VCaP (cell line): ENCODE results near the gene CNN3.
A peak's percentile ranks its signal among the peaks of the same experiment; 100 is the strongest.

Experiments
- H3K27ac ChIP-seq: fragments of 450-650 bp; 2 replicates; pipeline ENCODE4 v1.5.1; 2017
- CTCF ChIP-seq: fragments of 450-650 bp; conservative IDR thresholded peaks from 2 replicates; pipeline ENCODE4 v1.5.1; 2017; ENCODE audit warnings: mild to moderate bottlenecking, moderate library complexity

Gene CNN3

DNA sequence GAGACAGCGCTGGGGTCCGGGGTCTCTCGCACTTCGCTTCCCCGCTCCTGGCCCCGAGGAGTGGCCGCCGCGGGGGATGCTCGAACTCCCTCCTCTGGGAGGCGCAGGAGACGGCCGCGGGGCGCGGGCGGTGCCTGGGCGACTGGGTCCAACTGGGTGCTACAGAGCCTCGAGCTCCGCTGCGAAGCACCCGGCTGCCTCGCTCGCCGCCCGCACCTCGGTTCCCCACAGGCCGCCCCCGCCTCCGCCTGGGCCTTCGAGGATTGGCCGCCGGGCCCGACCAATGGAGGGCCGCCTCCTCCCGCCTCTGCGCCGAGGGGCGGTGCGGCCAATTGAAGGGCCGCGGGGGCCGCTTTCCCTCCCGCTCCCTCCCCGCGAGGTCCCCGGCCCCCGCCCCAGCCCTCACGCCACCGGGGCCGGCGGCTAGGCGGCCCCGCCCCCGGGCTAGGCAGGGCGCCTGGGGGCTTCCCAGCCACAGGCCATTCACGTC is at the start of gene CNN3:
CNN3 (minus strand) TSS at position 196 of the 490 bp plus-strand sequence. CDS start 216 bp downstream, outside the sequence.
- peak within 1 kb of the TSS; percentile 83 for H3K27ac ChIP-seq
- no peak for TF ChIP-seq CTCF

DNA sequence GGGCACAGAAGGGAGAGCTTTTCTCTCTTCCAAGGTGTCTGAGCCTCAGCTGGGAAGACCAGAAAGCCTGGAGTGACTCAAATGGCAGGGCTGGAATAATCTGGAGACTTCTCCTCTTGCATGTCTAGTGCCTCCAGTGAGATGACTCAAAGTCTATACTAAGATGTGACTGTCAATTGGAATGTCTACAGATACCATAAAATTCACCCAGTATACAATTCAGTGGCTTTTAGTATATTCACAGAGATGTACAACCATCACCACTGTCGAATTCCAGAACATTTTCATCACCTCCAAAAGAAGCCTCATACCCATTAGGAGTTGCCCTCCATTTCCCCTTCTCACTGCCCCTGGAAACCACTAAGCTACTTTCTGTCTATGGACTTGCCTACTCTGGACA is 47.9 kb upstream of the CNN3 start:
- H3K27ac ChIP-seq, result no peak overlapping the region
- no peak for TF ChIP-seq CTCF

GRCh38 chr1:94974241-94974640 is 47.3 kb upstream of the CNN3 start:
- no peak for TF ChIP-seq CTCF
- no peak overlapping the region for H3K27ac ChIP-seq

DNA sequence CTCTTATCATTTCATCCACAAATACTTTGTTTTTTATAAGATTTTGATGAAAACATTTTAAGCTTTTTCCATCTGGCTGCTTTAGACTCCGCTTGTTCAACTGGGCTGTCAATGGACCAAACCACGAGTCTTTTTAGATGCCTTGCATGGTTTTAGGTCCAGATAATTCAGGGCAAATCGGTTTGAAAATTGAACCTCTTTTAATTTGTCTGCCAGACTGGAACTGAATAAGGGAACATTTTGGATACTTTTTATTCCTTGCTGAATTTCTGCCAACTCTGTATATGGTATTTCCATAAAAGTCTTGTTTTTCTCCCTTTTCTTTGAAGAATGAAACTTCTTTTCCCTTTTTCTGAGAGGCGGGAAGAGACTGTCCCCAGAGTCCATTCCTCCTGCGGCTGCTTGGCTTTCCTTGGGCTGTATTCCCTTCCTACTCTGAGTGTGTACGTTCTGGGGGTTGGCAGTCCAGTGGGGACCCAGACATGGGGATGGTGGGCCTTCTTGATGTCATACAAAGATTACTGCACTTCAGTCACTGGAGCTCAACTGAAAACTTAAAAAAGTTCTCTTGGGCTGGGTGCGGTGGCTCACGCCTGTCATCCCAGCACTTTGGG is 46.5 kb upstream of the CNN3 start:
- no peak overlapping the region for H3K27ac ChIP-seq
- no peak for TF ChIP-seq CTCF

GRCh38 chr1:94971491-94971924 is 44.6 kb upstream of the CNN3 start:
- no peak overlapping the region for H3K27ac ChIP-seq

GRCh38 chr1:94970783-94971182 is 43.9 kb upstream of the CNN3 start:
- no peak overlapping the region for H3K27ac ChIP-seq
- TF ChIP-seq CTCF, result no peak

More at GRCh38 chr1:94971491-94971924, 44.6 kb upstream of the CNN3 start:
- no peak for TF ChIP-seq CTCF

DNA sequence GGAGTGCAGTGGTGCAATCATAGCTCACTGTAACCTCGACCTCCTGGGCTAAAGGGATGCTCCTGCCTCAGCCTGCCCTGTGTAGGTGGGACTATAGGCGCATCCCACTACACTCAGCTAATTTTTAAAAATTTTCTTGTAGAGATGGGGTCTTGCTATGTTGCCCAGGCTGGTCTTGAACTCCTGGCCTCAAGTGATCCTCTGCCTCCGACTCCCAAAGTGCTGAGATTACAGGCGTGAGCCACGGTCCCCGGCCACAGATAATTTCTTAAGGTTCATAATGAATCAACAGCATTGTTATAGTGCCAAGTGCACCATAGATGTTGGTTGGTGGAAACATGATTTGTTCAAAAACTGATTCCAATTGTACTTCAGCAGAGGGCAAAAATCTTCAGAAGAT is 42.2 kb upstream of the CNN3 start:
- no peak for TF ChIP-seq CTCF
- H3K27ac ChIP-seq, result no peak overlapping the region
